ENCODE data around the gene OR56A1.

Gene OR56A1

GRCh38 chr11:6057452-6057851 is 26.9 kb upstream of the OR56A1 start:
- no peak for DNase-seq (ENCODE audit: low read depth)
- TF ChIP-seq, protein P1, sequence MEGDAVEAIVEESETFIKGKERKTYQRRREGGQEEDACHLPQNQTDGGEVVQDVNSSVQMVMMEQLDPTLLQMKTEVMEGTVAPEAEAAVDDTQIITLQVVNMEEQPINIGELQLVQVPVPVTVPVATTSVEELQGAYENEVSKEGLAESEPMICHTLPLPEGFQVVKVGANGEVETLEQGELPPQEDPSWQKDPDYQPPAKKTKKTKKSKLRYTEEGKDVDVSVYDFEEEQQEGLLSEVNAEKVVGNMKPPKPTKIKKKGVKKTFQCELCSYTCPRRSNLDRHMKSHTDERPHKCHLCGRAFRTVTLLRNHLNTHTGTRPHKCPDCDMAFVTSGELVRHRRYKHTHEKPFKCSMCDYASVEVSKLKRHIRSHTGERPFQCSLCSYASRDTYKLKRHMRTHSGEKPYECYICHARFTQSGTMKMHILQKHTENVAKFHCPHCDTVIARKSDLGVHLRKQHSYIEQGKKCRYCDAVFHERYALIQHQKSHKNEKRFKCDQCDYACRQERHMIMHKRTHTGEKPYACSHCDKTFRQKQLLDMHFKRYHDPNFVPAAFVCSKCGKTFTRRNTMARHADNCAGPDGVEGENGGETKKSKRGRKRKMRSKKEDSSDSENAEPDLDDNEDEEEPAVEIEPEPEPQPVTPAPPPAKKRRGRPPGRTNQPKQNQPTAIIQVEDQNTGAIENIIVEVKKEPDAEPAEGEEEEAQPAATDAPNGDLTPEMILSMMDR (IDR thresholded peaks at IDR 0.05; ENCODE audit: low read length, missing control alignments): no peak
- no peak overlapping the region for H3K4me3 ChIP-seq (replicated peaks; ENCODE audit: low read depth, low read length)

DNA sequence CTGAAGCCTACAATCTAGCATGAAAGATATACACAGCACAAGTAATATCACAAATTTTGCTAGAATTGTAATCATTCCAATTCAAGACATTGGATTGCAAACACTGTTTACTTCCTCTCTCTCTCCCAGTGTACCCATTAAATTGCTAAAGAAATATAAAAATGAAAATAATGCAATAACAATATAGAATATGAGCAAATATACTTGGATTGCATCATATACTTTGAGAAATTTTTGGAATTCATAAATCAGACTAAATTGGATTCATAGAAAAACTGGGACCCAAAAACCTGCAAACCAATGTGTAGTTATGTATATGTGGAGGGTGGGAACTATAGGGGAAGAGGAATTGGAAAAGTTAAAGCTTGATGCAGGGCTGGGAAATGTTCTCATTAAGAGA is 25.0 kb upstream of the OR56A1 start:
- H3K4me3 ChIP-seq (replicated peaks; ENCODE audit: low read depth, low read length): no peak overlapping the region
- TF ChIP-seq, protein P1 (IDR thresholded peaks at IDR 0.05; ENCODE audit: low read length, missing control alignments): no peak
- DNase-seq (ENCODE audit: low read depth): no peak

GRCh38 chr11:6052374-6052773 is 21.8 kb upstream of the OR56A1 start:
- H3K4me3 ChIP-seq (replicated peaks; ENCODE audit: low read depth, low read length): no peak overlapping the region
- no peak for DNase-seq (ENCODE audit: low read depth)
- TF ChIP-seq, protein P1 (IDR thresholded peaks at IDR 0.05; ENCODE audit: low read length, missing control alignments): no peak

DNA sequence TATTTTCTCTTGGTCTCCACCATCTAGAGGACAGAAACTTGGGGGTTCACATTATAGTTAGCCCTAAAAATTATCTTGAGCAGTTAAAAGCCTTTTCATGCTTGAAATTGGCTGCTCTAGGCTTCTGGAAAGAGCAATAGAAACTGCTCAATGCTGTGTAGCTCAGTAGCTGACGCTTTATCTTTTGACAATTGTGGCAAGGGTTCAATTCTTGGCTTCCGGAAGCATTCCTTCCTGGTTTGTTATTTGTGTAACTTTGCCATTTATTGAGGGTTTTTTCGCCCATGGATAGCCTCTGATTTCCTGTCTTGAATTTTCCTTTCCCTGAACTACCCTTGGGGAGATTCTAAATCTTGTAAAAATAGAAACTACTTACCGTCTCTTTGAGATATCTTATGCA is 10.3 kb upstream of the OR56A1 start:
- DNase-seq (ENCODE audit: low read depth): peak; percentile 25
- no peak overlapping the region for H3K4me3 ChIP-seq (replicated peaks; ENCODE audit: low read depth, low read length)
- TF ChIP-seq, protein P1 (IDR thresholded peaks at IDR 0.05; ENCODE audit: low read length, missing control alignments): no peak

DNA sequence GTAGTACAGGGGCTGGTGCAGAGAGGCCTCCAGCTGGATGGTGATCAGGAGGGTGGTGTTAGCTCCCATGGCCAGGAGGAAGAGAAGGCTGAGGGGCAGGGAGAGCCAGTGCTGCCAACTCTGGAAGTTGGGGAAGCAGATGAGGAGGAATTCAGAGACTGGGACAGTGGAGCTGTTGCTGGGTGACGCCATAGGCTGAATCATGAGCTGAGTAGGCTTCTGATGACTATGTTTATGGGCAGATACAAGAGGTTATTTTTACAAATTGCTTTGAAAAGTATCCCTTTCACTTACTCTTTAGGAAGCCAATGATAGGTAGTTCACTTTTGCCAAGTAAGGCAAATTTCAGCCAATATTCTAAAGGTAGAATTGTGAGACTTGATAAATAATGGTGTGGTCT is 3.1 kb downstream of the OR56A1 start:
- DNase-seq (ENCODE audit: low read depth): no peak
- H3K4me3 ChIP-seq (replicated peaks; ENCODE audit: low read depth, low read length): no peak overlapping the region
- TF ChIP-seq, protein P1 (IDR thresholded peaks at IDR 0.05; ENCODE audit: low read length, missing control alignments): no peak

DNA sequence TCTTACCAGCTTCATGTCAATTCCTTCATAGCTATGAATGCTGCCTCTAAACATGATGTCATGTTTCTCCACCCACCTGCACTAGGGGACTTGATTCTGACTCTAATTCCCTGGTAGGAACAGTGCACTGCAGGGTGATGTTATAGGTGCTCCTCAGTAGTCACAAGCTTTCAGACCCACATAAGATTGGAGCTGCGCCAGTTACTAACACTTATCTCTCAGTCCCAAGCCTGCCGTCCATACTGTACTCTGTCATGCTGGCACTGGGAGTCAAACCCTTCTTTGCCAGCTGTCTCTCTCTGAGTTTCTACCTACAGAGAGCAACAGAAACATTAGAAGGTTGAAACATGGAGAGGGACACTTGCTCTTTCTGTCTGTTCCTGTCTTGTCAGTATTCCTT is 5.5 kb downstream of the OR56A1 start:
- TF ChIP-seq, protein P1 (IDR thresholded peaks at IDR 0.05; ENCODE audit: low read length, missing control alignments): no peak
- no peak overlapping the region for H3K4me3 ChIP-seq (replicated peaks; ENCODE audit: low read depth, low read length)
- DNase-seq (ENCODE audit: low read depth): no peak

GRCh38 chr11:6022956-6023355 is 7.6 kb downstream of the OR56A1 start:
- H3K4me3 ChIP-seq (replicated peaks; ENCODE audit: low read depth, low read length): no peak overlapping the region
- TF ChIP-seq, protein P1 (IDR thresholded peaks at IDR 0.05; ENCODE audit: low read length, missing control alignments): peak; percentile 65
- DNase-seq (ENCODE audit: low read depth): peak; percentile 73

Data from fibroblast of pulmonary artery (primary cell).